Endothelial cell of umbilical vein (primary cell): ENCODE data around the gene DSPP. TPM values are rescaled to one million over a fixed set of nuclear protein-coding genes. Genes with fewer than 3 reads are reported as not detected.
A peak's percentile ranks its signal among the peaks of the same experiment; 100 is the strongest.

Experiments used
- Bru-seq: library from RNA; stranded (reverse); fragments of 400-500 nt; gene quantifications from one replicate; lab custom pipeline; 2021; lab: Mats Ljungman, UMichigan
- BruChase-seq, 2 experiments: library from RNA; stranded (reverse); fragments of 400-500 nt; gene quantifications; one replicate each; lab custom pipeline; 2021; lab: Mats Ljungman, UMichigan
- BruUV-seq: library from RNA; stranded (reverse); fragments of 400-500 nt; replicated peaks from 2 replicates; lab custom pipeline; 2021; lab: Mats Ljungman, UMichigan
- CTCF ChIA-PET: fragments of 300-600, 350-600 bp; sonication (Branson Sonifier 250); formaldehyde crosslinking; loops from one replicate; lab custom pipeline; 2021; ENCODE audit warnings: antibody characterized with exemption, inconsistent platforms; lab: Charles Lee
- POLR2A ChIA-PET: fragments of 300-600, 350-600 bp; sonication (Branson Sonifier 250); formaldehyde crosslinking; loops from one replicate; lab custom pipeline; 2021; ENCODE audit warnings: antibody characterized with exemption, inconsistent platforms; lab: Charles Lee
- DNase-seq: peaks from one replicate; pipeline ENCODE4 v3.0.0-alpha.2; 2011; ENCODE audit warnings: low read depth, low spot score
- FAIRE-seq: peaks from 2 replicates; lab custom pipeline; 2011; peaks lifted over from hg19 to GRCh38; lab: Jason Lieb, UNC
- H2AFZ ChIP-seq: 2 replicates; pipeline ENCODE4 v1.6.0; 2012; ENCODE audit warnings: low read depth, low read length, control low read depth, inconsistent platforms
- H3K27ac ChIP-seq: 2 replicates; pipeline ENCODE4 v1.5.1; 2011; ENCODE audit warnings: low read depth, mild to moderate bottlenecking, control low read depth, low read length, moderate library complexity; ENCODE audit not compliant: insufficient read depth
- H3K27me3 ChIP-seq, 2 experiments: 2 replicates each; pipeline versions ENCODE4 v1.6.0 to v1.6.1; 2011; ENCODE audit warnings: low read length in 2 of 2, mixed read lengths in 1 of 2; ENCODE audit not compliant: control insufficient read depth in 2 of 2, insufficient read depth in 2 of 2
- H3K36me3 ChIP-seq, 2 experiments: 2 replicates in 1 of 2; 3 replicates in 1 of 2; pipeline ENCODE4 v1.5.1; 2011; ENCODE audit warnings: low read length in 2 of 2, mild to moderate bottlenecking in 1 of 2, moderate library complexity in 1 of 2; ENCODE audit not compliant: control insufficient read depth in 2 of 2, insufficient read depth in 2 of 2; ENCODE audit errors: extremely low read depth in 1 of 2
- H3K4me1 ChIP-seq: 3 replicates; pipeline ENCODE4 v1.5.1; 2011; ENCODE audit warnings: mild to moderate bottlenecking, low read length; ENCODE audit not compliant: control insufficient read depth, insufficient read depth; ENCODE audit errors: extremely low read depth
- H3K4me2 ChIP-seq: 2 replicates; pipeline ENCODE4 v1.6.1; 2011; ENCODE audit warnings: low read length, control low read depth, mixed read lengths; ENCODE audit not compliant: insufficient read depth
- H3K4me3 ChIP-seq, 3 experiments: fragments of 200-600 bp in 1 of 3; sonication (generic), shearing (Covaris generic) in 1 of 3; replicated peaks in 1 of 3; 2 replicates each; pipeline ENCODE4 v1.5.1; 2011 to 2016; ENCODE audit warnings: control low read depth in 3 of 3, low read length in 3 of 3, mild to moderate bottlenecking in 2 of 3, inconsistent platforms in 1 of 3, low read depth in 1 of 3, moderate library complexity in 1 of 3; ENCODE audit not compliant: insufficient read depth in 1 of 3
- H3K79me2 ChIP-seq: 2 replicates; pipeline ENCODE4 v1.6.0; 2012; ENCODE audit warnings: low read length, inconsistent platforms; ENCODE audit not compliant: control insufficient read depth, insufficient read depth
- H3K9ac ChIP-seq: replicated peaks from 2 replicates; pipeline ENCODE3; 2011; ENCODE audit warnings: low read length, control low read depth; ENCODE audit not compliant: insufficient read depth; ENCODE audit errors: extremely low read depth
- H3K9me1 ChIP-seq: replicated peaks from 3 replicates; pipeline ENCODE4 v1.6.0; 2011; ENCODE audit warnings: mild to moderate bottlenecking, low read length; ENCODE audit not compliant: control insufficient read depth, insufficient read depth; ENCODE audit errors: extremely low read depth
- H3K9me3 ChIP-seq: replicated peaks from 2 replicates; pipeline ENCODE4 v1.5.1; 2012; ENCODE audit warnings: low read length, inconsistent platforms; ENCODE audit not compliant: control insufficient read depth, insufficient read depth
- H4K20me1 ChIP-seq: replicated peaks from 2 replicates; pipeline ENCODE3; 2011; ENCODE audit warnings: mild to moderate bottlenecking, low read length; ENCODE audit not compliant: control insufficient read depth, insufficient read depth; ENCODE audit errors: extremely low read depth
- EZH2 ChIP-seq: IDR thresholded peaks from 2 replicates; pipeline ENCODE4 v1.6.1; 2012; ENCODE audit warnings: borderline replicate concordance, low read depth, mild to moderate bottlenecking, moderate library complexity, low read length, inconsistent platforms; ENCODE audit not compliant: severe bottlenecking
- FOS ChIP-seq: IDR thresholded peaks from 2 replicates; pipeline ENCODE4 v1.6.1; 2011; ENCODE audit warnings: mild to moderate bottlenecking, low read length, moderate library complexity, borderline replicate concordance; ENCODE audit not compliant: insufficient read depth
- GATA2 ChIP-seq: IDR thresholded peaks from 2 replicates; pipeline ENCODE4 v1.7.0; 2011; ENCODE audit warnings: low read depth, mild to moderate bottlenecking, moderate library complexity, mixed read lengths, low read length; ENCODE audit not compliant: insufficient read length, insufficient read depth
- JUN ChIP-seq: IDR thresholded peaks from 2 replicates; pipeline ENCODE4 v1.6.1; 2011; ENCODE audit warnings: borderline replicate concordance, low read depth; ENCODE audit not compliant: insufficient read length, insufficient read depth
- MYC ChIP-seq: IDR thresholded peaks from one replicate; pipeline ENCODE4 v1.6.1; 2011; ENCODE audit warnings: mild to moderate bottlenecking, low read depth, low read length
- POLR2A ChIP-seq: IDR thresholded peaks from 2 replicates; pipeline ENCODE4 v1.6.1; 2012; ENCODE audit warnings: low read depth, mild to moderate bottlenecking, control low read depth, low read length
- POLR2AphosphoS5 ChIP-seq: IDR thresholded peaks from 2 replicates; pipeline ENCODE4 v1.6.1; 2012; ENCODE audit warnings: low read depth, mild to moderate bottlenecking, control low read depth, low read length, moderate library complexity; ENCODE audit not compliant: insufficient read depth
- dilution Hi-C: fragments of 300-500 bp; cut with MboI; formaldehyde crosslinking; loops from one replicate; pipeline ENCODE4 v1.15.0; 2019; ENCODE audit warnings: low sequenced_read_pairs; ENCODE audit not compliant: extremely low pct_ligation_motif_present
- intact Hi-C: fragments of 100-400 bp; cut with micrococcal nuclease; formaldehyde crosslinking; loops from one replicate; pipeline ENCODE4 v1.10.0; 2022
- long read RNA-seq: library from polyadenylated mRNA; stranded (forward); transcript quantifications from one replicate; pipeline ENCODE4 v2.0.0, GENCODE V29; 2021
- polyA minus RNA-seq, 3 experiments: library from RNA; depleted of rRNA, polyadenylated mRNA; stranded (reverse); fragments of >200 nt; gene quantifications; 1 replicate in 1 of 3; 2 replicates in 2 of 3; pipeline ENCODE4 v1.2.3, GENCODE V29; 2011
- polyA plus RNA-seq, 4 experiments: library from polyadenylated mRNA; depleted of rRNA in 3 of 4; stranded (reverse) in 3 of 4; unstranded in 1 of 4; fragments of >200 nt; gene quantifications; 2 replicates each; pipeline versions ENCODE4 v1.2.1 to v1.2.3, GENCODE V29; 2011 to 2012; ENCODE audit warnings: missing spikeins in 1 of 4
- total RNA-seq: library from RNA; stranded (reverse); gene quantifications from 2 replicates; pipeline ENCODE4 v1.2.3, GENCODE V29; 2021
- TF ChIP-seq, protein P1 (sequence below): IDR thresholded peaks from 2 replicates; pipeline ENCODE4 v1.6.1; 2011; ENCODE audit not compliant: insufficient read depth, insufficient read length
- TF ChIP-seq, protein P2 (sequence below), 2 donors: IDR thresholded peaks; 1 replicate in 1 of 2; 2 replicates in 1 of 2; pipeline ENCODE4 v1.5.1; 2011; ENCODE audit warnings: low read length in 2 of 2, mild to moderate bottlenecking in 2 of 2, moderate library complexity in 2 of 2, control low read depth in 1 of 2, inconsistent platforms in 1 of 2, low read depth in 1 of 2; ENCODE audit not compliant: insufficient read depth in 1 of 2; ENCODE audit errors: extremely low read depth in 1 of 2

DSPP gene
- total RNA-seq (not detected in 2 replicates), polyA plus RNA-seq (not detected in 2 replicates), polyA minus RNA-seq (not detected in 2 replicates), Bru-seq, nascent RNA (percentile 9 among the genes with signal in this experiment), BruChase-seq, experiment 1, labeled RNA remaining after a 6-hour chase (percentile 13 among the genes with signal in this experiment), BruChase-seq, experiment 2, labeled RNA remaining after a 2-hour chase (not detected)
- not detected in 2 replicates for polyA plus RNA-seq (2011; cell fraction: cytosol; rRNA removed)
- polyA plus RNA-seq (2011; cell fraction: nucleus; rRNA removed) = not detected in 2 replicates
- polyA plus RNA-seq (2012) = not detected in 2 replicates
- polyA minus RNA-seq (2011; cell fraction: cytosol; rRNA and poly(A)+ RNA removed) = not detected
- not detected in 2 replicates for polyA minus RNA-seq (2011; cell fraction: nucleus; rRNA and poly(A)+ RNA removed)
- long read RNA-seq = 0 reads

DNA sequence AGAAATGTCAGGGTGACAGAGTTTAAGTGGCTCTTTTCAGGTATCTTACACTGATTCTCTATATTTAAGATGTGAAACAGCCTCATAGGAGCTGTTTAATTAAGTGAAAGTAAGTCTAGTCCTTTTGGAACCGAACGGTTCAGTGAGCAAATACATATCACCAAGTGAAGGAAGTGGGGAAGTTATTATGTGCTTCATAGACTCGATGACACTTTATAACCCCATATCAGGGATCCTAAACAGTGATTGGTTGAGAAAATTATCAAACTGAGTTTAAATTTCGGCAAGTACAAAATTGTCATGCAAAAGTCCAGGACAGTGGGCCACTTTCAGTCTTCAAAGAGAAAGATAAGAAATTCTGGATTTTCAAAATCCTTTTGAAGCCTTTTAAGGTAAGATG is at the start of gene DSPP:
DSPP (plus strand) TSS at position 301 of the 400 bp plus-strand sequence. CDS start 2,380 bp downstream, outside the sequence.
- Histone ChIP-seq H3K36me3 (no peaks in the 10 kb centered on the region), H3K27ac (no peak within 1 kb of the TSS), H3K79me2 (no peaks in the 10 kb centered on the region), H3K27me3 (peaks cover 0 to 3% of the 10 kb centered on the region in 2 experiments), H3K4me2 (no peak within 1 kb of the TSS), H3K9ac (no peak within 1 kb of the TSS), H3K9me3 (no peaks in the 10 kb centered on the region), H3K4me3 (no peak within 1 kb of the TSS), H3K4me1 (no peaks in the 10 kb centered on the region), H2AFZ (no peak within 1 kb of the TSS), H3K9me1 (no peaks in the 10 kb centered on the region), H4K20me1 (no peaks in the 10 kb centered on the region)
- dilution Hi-C loops (no loop called here), intact Hi-C loops (no loop called here)
- POLR2A ChIA-PET = no interaction called here
- FAIRE-seq (no peak), DNase-seq (no peak)
- TF ChIP-seq GATA2 = no peak
- no peak for TF ChIP-seq FOS
- no peak for TF ChIP-seq JUN
- no peak for TF ChIP-seq EZH2
- TF ChIP-seq, protein P1, sequence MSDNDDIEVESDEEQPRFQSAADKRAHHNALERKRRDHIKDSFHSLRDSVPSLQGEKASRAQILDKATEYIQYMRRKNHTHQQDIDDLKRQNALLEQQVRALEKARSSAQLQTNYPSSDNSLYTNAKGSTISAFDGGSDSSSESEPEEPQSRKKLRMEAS = no peak
- TF ChIP-seq, protein P2, sequence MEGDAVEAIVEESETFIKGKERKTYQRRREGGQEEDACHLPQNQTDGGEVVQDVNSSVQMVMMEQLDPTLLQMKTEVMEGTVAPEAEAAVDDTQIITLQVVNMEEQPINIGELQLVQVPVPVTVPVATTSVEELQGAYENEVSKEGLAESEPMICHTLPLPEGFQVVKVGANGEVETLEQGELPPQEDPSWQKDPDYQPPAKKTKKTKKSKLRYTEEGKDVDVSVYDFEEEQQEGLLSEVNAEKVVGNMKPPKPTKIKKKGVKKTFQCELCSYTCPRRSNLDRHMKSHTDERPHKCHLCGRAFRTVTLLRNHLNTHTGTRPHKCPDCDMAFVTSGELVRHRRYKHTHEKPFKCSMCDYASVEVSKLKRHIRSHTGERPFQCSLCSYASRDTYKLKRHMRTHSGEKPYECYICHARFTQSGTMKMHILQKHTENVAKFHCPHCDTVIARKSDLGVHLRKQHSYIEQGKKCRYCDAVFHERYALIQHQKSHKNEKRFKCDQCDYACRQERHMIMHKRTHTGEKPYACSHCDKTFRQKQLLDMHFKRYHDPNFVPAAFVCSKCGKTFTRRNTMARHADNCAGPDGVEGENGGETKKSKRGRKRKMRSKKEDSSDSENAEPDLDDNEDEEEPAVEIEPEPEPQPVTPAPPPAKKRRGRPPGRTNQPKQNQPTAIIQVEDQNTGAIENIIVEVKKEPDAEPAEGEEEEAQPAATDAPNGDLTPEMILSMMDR (IDR thresholded peaks at IDR 0.05; ENCODE audit: extremely low read depth in 1 of 2, insufficient read depth in 1 of 2, low read depth in 1 of 2, low read length in 2 of 2) = no peak
- TF ChIP-seq POLR2A = no peak
- TF ChIP-seq MYC = no peak
- TF ChIP-seq POLR2AphosphoS5 = no peak
- no TSS peak for BruUV-seq
- CTCF ChIA-PET = interaction anchor here (0.9 kb wide), 1 partner anchor 15 kb away, joined by 3 read pairs; no protein-coding TSS in a partner anchor
